Jurkat, Clone E6-1 (cell line): ENCODE measurements around the gene SMURF2.

Source experiments
- DNase-seq: peaks from one replicate; pipeline ENCODE4 v3.0.0-alpha.2; 2011; ENCODE audit warnings: low read depth, low spot score
- H3K4me3 ChIP-seq: 2 replicates; pipeline ENCODE4 v1.5.1; 2011; ENCODE audit warnings: mild to moderate bottlenecking, low read length, control low read depth, moderate library complexity

Gene SMURF2

DNA sequence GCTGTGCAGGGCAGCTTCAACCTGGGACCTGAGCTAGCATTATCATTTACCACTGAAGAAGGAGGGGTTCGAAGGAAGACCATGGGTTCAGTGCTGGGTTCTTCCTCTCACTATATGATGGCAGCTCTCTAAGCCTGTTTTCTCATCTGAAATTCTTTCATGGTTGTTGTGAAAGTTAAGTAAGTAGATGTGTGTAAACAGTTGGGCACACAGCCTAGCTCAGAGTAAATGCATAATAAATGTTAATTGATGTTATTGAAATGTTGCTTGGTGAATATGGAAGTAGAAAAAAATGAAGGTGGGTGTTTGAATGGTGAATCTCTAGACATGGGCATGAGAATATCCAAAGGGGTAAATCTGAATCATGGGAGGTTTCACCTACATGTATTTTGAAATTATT is 146.3 kb downstream of the SMURF2 start:
- DNase-seq = no peak
- no peak overlapping the region for H3K4me3 ChIP-seq

DNA sequence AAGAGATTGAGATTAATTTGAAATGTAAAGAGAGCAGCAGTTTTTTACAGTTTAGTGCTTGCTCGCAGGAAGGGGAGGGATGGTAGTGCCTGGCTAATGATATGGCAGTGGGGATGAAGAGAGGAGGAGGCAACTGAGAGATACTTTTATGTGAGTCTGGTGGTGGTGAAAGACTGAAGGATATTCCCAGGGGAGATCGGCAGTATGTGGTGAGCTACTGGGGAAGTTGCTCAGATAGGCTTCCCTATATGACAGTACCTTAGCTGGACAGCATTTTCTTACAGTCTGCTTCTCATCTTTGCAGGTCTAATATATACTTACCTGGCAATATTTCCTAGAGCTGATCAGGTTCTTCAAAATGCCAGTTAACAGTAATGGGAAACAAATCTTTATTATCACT is 146.7 kb downstream of the SMURF2 start:
- DNase-seq = no peak

DNA sequence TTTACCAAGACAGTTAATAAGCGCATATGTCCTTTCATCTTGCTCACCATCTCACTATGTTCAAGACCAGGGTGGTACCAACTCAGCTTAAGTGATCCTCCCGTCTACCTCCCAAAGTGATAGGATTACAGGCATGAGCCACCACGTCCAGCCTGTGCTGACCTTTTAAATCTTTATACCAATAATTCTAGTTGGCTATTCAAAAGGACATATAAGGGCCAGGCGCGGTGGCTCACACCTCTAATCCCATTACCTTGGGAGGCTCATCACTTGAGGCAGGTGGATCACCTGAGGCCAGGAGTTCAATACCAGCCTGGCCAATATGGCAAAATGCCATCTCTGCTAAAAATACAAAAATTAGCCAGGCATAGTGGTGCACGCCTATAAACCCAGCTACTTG is 152.9 kb downstream of the SMURF2 start:
- H3K4me3 ChIP-seq = no peak overlapping the region
- no peak for DNase-seq

More for the DNA sequence above, 146.7 kb downstream of the SMURF2 start:
- no peak overlapping the region for H3K4me3 ChIP-seq

DNA sequence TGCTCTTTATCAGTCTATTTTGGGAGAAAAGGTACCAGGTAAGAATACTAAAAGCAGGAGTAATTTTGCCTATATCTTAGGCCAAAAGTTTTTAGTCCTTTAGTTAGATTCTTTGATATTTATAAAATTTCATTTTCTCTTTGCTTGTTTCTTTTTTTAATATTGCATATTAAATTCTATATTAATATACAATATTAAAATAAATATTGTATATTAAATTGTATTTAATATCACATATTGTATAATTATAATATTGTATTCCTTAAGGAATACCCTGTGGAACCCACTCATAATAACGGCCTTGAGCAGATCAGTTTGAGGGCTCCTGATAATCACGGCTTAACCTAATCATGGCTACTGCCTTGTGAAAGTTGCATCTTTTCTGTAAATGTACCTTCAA is 153.4 kb downstream of the SMURF2 start:
- no peak overlapping the region for H3K4me3 ChIP-seq
- DNase-seq = no peak

DNA sequence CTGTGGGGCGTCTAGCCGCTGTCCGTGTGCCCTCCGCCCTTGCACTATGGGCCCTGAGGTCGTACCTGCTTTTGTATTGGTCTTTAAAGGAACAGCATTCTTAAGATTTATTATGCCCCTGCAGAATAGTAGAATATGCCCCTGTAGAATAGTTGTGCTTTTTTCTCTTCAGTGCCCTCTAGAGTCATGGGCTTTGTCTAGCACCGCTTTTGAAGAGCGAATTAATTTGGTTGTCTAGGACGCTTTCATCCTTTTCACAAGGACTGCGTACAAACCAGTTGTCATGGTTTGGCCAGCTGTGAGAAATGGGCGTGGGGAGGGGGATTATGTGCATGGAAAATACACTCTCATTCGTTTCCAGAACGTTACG is 154.7 kb downstream of the SMURF2 start:
- peak overlapping the region; percentile 80 for H3K4me3 ChIP-seq
- DNase-seq = peak; percentile 79

DNA sequence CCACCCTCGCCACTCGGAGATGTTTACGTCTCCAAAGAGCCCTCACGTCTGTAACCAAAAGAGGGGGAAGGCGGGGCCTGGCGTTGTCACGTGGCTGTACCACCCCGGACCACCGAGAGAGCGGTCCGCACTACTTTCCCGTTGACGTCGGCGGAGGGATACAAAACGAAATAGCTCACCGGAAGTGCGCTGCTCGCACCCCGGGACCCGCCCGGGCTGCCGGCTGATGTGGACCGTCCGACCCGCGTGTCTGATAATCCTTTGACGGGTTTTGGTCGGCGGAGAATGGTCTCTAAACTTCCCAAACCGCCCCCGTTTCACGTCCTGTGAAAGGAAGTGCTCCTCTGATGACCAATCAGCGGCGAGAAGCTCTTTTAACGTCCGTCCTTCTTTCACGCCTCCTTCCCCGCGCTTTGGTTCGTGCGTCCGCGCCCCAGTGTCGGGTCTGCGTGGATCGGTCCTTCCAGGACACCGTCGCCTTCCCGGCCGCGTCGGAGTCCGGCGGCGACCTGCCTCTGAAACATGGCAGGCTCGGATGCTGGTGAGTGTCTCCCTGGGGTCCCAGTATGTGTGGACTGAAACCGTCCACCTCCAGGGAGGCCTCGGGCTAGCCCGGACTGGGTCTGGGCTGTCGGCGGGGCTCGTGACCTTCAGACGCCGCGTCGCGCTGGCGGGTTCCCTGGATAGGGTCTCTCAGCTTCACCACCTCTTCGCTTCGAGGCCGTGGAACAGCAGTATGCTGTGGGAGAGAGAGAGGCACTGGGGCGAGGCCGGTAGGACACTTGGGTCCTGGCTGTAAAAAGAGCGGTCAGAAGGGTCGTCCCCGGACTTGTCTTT is 155.3 kb downstream of the SMURF2 start, which contains the start of gene CEP95:
CEP95 (plus strand) TSS at position 402 of the 837 bp plus-strand sequence; CDS start at position 523, 121 bp downstream.
- peak; percentile 98 for DNase-seq
- H3K4me3 ChIP-seq = peak within 1 kb of the TSS; percentile 80

DNA sequence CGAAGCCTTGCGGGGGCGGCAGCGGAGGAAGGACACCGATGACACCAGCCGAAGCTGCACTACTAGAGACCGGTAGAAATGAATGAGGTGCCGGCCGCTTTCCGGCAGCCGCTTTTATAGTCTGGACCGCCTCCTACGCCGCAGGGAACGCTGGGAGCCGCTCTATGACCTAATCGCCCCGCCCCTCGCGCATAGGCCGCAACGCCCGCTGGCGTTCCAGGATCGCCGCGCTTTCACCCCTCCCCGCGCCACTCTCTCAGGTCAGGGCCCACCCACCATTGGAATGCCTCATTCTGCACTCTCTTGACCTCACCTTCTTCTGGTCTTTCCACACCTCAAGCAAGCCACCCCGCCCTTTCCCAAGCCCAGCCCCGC is 155.9 kb downstream of the SMURF2 start, which contains the start of gene DDX5:
DDX5 (minus strand) TSS at position 89 of the 375 bp plus-strand sequence. CDS start 170 bp downstream, outside the sequence.
- H3K4me3 ChIP-seq = peak within 1 kb of the TSS; percentile 80
- peak; percentile 93 for DNase-seq

DNA sequence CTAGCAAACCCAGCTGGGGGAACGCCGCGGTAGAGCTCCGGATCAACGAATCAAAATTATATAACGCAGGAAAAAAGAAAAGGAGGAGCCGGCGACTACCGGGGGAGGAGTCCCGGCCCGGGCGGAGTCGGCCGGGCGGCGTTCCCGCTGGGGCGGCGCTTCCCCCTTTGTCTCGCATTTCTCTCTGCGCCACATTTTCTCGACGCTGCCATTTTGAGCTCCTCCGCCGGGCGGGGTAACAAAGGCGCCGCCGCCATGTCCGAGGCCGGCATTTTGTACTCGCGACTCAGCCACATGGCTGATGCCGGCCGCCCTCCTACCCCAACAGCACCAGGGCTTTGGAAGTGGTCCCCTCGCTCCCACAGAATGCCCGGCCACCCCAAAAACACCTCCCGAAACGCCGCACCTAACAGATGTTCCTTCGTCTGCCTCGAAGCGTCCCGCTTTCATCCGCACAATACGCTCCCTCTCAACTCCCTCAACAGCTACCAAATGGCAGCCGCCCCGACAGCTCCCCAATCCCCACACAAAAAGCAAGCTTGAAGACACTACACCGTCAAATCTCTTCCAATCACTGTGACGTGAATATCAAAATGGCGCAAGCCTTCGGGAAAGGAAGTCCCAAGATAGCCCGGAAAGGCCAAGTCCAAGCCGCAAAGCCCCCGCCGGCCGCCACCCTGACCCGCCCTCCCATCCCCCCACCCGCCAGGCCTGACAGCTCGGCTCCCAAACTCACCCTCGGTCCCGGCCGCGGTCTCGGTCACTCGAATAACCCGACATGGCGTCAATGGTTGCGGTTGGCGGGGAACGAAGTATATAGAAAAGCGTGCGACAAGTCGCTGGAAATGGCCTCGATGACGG is 156.5 kb downstream of the SMURF2 start:
- peak; percentile 77 for DNase-seq
- peak overlapping the region; percentile 80 for H3K4me3 ChIP-seq

DNA sequence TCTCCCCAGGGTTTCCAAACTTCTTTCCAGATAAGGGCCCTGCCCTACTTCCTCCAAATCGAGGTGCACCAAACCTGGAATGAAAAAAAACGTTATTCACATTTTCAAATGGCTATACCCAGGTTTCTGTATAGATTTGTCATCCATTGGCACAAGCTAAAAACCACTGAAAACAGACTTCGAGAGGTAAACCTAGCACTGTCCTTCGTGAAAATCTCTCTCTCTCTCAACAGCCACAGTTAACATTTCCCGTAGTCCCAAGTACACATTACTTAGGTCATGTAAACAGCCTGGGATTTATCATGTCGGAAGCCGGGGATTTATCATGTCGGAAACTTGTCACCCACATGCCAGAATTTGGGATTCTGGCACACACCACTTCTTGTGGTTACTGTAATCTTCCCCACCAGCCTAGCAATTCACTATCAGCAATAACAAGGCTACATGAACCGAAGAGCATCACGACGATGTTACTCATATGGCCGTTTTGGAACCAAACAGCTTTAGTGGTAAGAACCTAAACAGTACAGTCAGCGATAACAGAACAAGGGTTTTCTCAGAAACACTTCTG is 157.3 kb downstream of the SMURF2 start:
- DNase-seq = no peak
- peak overlapping the region; percentile 80 for H3K4me3 ChIP-seq

DNA sequence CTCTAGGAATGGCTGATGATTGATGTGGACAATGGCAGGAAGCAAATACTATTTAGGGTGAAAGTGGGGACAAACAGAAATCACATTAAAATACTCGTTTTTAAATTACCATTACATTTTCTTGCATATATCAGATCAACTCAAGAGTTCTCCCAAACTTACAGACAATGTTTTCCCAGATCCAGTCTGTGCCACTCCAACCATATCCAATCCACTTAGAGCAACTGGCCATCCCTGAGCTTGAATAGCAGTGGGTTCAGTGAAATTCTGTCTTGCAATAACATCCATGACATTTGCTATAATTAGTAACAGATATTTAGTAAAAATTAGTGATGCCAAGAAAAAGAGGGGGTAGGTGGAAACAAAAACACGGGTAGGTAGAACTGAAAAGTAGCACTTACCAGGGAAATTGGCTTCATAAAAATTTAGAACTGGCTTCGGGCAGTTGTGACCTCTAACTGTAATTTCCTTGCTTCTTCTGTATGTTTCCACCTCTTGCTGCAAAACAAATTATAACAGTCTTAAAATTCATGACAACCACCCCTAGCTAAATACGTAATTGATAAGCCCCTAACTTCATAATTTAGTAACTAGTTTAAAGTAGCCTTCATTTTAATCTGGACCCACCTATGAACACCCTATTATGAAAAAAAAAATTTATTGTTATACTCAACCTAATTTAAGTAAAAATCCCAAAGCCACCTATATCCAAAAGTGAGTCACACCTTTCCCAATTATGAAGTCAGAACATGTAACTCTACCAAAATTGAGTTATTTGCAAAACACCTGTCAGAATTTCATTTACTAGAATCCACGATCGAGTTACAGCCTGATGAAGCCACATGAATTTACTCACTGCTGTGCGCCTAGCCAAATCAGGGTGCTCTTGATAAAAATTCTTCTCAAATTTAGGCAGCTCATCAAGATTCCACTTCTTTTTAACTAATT is 158.0 kb downstream of the SMURF2 start:
- DNase-seq = no peak
- peak overlapping the region; percentile 80 for H3K4me3 ChIP-seq

DNA sequence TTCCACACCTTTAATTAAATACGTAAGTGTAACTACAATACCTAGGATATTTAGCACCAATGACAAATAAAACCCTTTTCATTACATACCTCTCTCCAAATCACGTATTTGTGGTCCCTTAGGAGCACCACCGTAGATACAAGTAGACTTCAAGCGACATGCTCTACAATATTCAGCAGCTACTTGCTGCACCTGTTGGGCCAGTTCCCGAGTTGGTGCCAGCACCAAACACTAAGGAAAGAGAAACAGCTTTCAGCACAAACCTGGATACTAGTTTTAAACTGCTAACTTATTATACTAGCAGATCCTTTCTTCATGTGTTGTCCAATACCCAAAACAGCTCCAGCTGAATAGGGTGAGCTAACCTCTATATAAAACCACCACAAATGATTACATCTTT is 158.8 kb downstream of the SMURF2 start:
- no peak for DNase-seq
- no peak overlapping the region for H3K4me3 ChIP-seq

DNA sequence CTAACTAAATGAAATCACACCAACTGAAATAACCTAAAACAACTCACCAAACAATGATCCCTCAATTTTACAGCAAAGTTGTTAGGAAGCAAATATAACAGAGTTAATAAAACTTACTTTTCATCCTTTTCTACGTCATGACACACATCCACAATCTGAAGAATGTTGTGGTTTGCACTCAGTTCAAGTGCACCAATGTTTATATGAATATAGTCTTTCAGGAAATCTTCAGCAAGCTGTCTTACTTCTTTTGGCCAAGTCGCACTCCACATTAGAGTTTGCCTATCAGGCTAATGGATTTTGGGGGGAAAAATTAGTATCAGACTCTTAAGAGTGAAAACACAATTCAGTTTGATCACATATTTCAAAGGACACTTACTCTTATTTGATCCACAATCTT is 159.3 kb downstream of the SMURF2 start:
- H3K4me3 ChIP-seq = no peak overlapping the region

DNA sequence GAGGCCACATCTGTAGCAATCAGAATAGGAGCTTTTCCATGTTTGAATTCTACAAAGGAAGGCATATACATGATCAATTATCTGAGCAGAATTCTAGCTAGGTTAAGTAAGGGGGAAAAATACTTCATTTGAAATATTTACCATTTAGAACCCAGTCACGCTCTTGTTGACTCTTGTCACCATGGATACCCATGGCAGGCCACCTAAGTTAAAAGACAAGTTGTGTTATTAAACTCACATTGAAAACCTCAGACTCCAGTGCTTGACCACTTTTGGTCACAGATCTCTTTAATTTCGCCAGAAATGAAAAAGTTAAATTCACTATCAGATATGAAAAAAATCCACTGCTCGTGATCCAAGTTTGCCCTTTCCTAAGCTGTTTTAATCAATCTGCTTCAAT is 160.1 kb downstream of the SMURF2 start:
- DNase-seq = no peak
- no peak overlapping the region for H3K4me3 ChIP-seq

More for the DNA sequence above, 159.3 kb downstream of the SMURF2 start:
- no peak for DNase-seq

DNA sequence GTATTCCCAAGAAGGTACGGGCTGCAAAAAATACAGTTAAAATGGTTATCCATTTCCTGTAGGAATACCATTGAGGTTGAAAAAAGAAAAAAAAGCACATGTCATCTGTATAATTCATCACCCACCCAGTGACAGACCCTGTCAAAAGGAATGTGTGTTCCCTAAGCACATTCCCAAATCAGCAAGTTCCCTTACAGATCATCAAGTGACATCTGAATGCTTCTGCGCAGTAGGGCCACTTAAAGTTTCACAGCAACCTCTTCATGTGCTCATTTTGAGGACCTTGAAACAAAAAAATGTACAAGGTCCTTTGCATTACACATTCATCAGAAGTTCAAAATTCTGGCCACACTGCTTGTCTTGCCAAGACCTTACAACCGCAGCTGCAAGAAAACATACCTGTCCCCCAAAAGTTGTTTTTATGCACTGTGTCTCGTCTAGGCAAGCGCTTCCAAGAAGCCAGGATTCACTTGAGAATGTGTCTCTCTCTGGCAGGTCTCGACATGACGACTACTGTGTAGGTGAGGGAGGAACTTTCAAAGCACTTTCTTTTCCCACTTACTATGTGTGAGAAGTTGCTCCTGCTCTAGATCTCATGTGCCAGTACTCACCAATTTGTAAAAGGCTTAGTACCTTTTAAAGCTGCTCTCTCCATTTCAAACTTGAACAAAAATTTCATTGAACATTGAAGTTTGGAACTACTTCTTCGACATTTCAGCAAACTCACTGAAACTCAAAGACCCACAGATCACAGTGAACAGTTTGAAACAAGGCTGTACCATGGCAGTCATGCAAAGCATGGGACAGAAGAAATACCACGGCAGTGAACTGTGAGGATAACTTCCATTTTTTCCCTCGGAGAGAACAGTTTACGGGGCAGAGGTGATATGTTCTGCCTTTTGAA is 161.0 kb downstream of the SMURF2 start:
- no peak overlapping the region for H3K4me3 ChIP-seq
- no peak for DNase-seq

DNA sequence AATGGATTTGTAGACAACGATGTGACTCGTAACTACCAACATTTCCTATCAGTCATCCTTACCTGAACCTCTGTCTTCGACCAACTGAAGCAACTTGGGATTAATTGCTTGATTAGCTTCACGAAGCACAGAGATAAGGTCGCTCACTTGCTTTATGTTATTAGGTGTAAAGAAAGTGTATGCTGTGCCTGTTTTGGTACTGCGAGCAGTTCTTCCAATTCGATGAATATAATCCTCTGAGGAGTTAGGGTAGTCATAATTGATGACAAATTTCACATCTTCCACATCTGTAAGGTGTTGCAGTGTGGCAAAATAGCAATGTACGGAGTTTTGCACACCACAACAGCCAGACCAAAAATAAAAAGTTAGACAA is 161.6 kb downstream of the SMURF2 start:
- H3K4me3 ChIP-seq = no peak overlapping the region
- no peak for DNase-seq

DNA sequence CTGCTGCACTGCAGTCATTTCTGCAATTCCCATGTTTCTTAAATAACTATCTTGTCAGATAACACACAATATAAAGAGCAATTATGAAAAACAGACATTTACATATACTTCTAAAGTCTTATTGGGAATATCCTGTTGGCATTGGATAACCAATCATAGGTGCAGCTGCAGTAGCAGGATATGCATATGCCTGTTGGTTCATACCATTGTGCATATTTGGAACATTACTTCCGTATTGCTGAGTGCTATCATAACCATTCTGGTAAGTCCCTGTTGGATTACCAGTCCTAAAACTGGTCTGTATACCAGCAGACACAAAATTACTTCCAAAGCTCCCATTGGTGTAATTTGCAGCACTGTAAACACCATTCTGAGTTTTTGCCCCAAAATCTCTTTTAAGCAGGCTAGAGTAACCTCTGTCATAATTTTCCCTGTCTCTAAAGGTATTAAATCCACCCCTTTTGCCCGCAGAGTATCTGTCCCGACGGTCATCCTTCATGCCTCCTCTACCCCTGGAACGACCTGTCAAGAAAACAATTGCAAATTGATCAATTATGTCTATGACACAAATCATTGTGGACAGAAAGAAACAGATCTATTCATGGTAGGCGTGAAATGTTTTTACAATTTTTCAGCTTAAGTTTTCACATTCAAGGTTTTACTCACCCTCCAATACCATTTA is 162.2 kb downstream of the SMURF2 start:
- no peak for DNase-seq

More for the DNA sequence above, 162.2 kb downstream of the SMURF2 start:
- H3K4me3 ChIP-seq = no peak overlapping the region
